Epithelial cell of proximal tubule (primary cell): ENCODE results near the gene CORO7. TPM values are rescaled to one million over a fixed set of nuclear protein-coding genes. Genes with fewer than 3 reads are reported as not detected.

Source experiments
- DNase-seq: peaks from one replicate; pipeline ENCODE4 v3.0.0-alpha.2; 2011; ENCODE audit warnings: low read depth
- H3K4me3 ChIP-seq: 2 replicates; pipeline ENCODE4 v1.5.1; 2011; ENCODE audit warnings: low read depth, mild to moderate bottlenecking, low read length
- total RNA-seq: library from RNA; depleted of rRNA; stranded (reverse); fragments of >200 nt; gene quantifications from 2 replicates; pipeline ENCODE4 v1.2.3, GENCODE V29; 2015
- TF ChIP-seq, protein P1 (sequence below): conservative IDR thresholded peaks from 2 replicates; pipeline ENCODE4 v1.5.1; 2012; ENCODE audit warnings: low read depth, mild to moderate bottlenecking, low read length

Gene CORO7
- total RNA-seq, 1 donor from 2014 or later: 101 TPM

GRCh38 chr16:4386451-4386805 lies 30.0 kb downstream of the CORO7 start:
- DNase-seq: no peak
- TF ChIP-seq, protein P1, sequence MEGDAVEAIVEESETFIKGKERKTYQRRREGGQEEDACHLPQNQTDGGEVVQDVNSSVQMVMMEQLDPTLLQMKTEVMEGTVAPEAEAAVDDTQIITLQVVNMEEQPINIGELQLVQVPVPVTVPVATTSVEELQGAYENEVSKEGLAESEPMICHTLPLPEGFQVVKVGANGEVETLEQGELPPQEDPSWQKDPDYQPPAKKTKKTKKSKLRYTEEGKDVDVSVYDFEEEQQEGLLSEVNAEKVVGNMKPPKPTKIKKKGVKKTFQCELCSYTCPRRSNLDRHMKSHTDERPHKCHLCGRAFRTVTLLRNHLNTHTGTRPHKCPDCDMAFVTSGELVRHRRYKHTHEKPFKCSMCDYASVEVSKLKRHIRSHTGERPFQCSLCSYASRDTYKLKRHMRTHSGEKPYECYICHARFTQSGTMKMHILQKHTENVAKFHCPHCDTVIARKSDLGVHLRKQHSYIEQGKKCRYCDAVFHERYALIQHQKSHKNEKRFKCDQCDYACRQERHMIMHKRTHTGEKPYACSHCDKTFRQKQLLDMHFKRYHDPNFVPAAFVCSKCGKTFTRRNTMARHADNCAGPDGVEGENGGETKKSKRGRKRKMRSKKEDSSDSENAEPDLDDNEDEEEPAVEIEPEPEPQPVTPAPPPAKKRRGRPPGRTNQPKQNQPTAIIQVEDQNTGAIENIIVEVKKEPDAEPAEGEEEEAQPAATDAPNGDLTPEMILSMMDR: no peak

DNA sequence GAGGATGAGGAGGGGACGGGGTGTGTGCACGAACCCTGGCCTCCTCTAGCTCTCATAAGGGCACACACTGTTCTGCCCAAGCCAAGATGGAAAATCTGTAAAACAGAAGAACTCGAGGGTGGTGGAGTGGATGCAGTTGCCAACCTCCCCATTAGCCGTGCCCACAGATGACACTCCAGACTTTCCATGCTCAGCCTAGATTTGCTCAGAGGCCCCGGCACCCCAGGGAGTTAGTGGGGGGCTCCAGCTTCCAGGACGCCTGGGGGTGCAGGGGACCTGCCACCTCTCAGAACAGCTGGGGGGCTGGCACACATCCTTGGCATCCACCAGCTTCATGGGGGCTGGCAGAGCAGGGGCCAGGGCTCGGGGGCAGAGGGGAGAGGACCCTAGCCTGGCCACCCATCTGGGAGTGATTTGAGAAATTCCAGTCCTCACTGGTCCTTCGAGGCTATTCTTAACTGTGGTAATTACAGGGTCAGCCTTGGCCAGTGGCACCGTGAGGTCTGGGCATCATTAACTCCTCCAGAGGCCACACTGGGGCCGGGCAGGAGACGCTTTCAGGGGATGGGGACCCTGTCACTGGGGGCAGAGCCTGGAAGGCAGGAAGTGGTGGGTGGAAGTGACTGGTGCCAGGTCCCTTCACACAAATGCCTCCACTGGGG lies 30.5 kb downstream of the CORO7 start:
- TF ChIP-seq, protein P1: no peak
- H3K4me3 ChIP-seq: no peak overlapping the region
- DNase-seq: no peak

More at GRCh38 chr16:4386451-4386805, 30.0 kb downstream of the CORO7 start:
- no peak overlapping the region for H3K4me3 ChIP-seq

DNA sequence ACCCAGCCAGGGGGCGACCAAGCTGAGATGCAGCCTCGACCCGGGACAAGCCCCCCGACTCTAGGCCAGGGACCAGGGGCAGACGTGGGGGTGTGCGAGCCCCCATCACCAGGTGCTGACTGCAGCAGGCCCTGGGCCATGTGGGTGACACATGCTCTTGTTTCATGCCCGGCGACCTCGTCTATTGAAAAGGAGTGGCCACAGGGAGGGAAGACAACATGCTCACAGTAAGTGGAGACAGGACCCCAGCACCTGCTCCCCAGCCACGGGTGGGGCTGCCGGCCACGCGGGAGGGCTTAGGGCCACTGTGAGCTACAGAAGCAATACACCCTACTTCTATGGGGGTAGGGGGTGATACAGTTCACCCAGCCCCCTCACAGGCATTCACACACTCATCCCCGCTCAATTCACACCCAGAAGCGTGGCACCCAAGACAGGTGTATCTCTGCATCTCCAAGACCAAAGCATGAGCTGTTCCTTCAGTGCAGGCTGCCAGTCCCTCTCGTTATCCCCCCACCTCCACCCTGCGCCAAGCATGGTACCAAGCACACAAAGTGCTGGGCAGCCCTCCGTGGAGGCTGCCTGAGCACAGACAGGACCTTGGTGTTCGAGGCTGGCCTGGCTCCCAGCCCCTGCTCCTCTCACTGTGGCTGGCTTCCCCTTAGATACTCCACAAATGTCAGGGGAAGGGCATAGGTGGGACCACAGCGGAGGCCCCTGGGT lies 31.2 kb downstream of the CORO7 start:
- no peak for DNase-seq
- no peak overlapping the region for H3K4me3 ChIP-seq
- TF ChIP-seq, protein P1: no peak

DNA sequence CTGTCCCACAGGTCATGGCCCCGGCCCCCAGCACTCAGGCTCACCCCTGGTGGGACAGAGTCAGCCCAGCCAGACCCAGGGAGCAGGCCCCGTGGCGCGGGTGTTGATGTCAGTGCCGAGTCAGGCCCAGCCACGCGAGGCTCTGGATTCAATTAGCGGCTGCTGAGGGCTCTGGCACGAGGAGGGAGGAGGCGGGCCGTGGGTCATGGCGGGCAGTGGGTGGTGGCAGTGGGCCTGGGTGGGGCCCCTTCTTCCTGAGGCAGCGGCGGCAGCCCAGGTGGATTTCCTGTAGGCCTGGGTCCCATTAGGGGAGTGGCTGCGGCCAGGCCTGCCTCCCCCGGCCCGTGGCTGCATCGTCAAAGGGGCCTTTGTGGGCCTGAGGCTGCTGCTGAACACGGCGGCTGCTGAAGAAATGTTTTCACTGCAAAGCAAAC lies 31.9 kb downstream of the CORO7 start:
- TF ChIP-seq, protein P1: no peak
- no peak overlapping the region for H3K4me3 ChIP-seq
- DNase-seq: no peak

- TF ChIP-seq, protein P1: no peak
- DNase-seq: no peak
- no peak overlapping the region for H3K4me3 ChIP-seq
Measured at GRCh38 chr16:4383591-4384444, 32.6 kb downstream of the CORO7 start.

- TF ChIP-seq, protein P1: no peak
- no peak overlapping the region for H3K4me3 ChIP-seq
- no peak for DNase-seq
Measured at GRCh38 chr16:4382795-4383357, 33.5 kb downstream of the CORO7 start.
